Measurements from ENCODE around the gene CEP76. TPM values are rescaled to one million over a fixed set of nuclear protein-coding genes. Genes with fewer than 3 reads are reported as not detected.

CEP76 gene
- total and polyA plus RNA-seq, 4 donors = 2.6 to 7.3 (median 3.4) TPM

- Histone ChIP-seq H3K9me3 (ENCODE audit: control insufficient read depth, low read length) (no peaks in the 10 kb centered on the region), H3K4me3 (ENCODE audit: low read length in 2 of 2) (no peak overlapping the region), H3K27me3 (ENCODE audit: control insufficient read depth in 1 of 2, insufficient read depth in 2 of 2, low read length in 1 of 2) (no peaks in the 10 kb centered on the region), H3K27ac (ENCODE audit: low read depth in 1 of 2, low read length in 2 of 2) (no peak overlapping the region), H3K4me1 (ENCODE audit: control insufficient read depth in 1 of 2, insufficient read depth in 2 of 2, low read length in 2 of 2) (no peaks in the 10 kb centered on the region), H3K36me3 (ENCODE audit: control insufficient read depth in 1 of 2, insufficient read depth in 2 of 2, low read length in 1 of 2) (peaks cover 4 to 5% of the 10 kb centered on the region in 2 donors)
- DNase-seq (no peak), ATAC-seq (ENCODE audit: low FRiP score) (no peak)
- intact Hi-C loops (cut with DNase I) = loop anchor here in 1 of 2 donors (5.0 kb wide), 1 partner anchor 275 kb away; no protein-coding TSS in a partner anchor
- WGBS, 2 donors = 81 to 89% methylated on average over 7 of the region's 7 CpGs
These were observed 20.2 kb upstream of the CEP76 start for GRCh38 chr18:12722731-12723130.

- ATAC-seq (ENCODE audit: low FRiP score) (no peak), DNase-seq (no peak)
- intact Hi-C loops (cut with DNase I) = loop anchor here in 1 of 2 donors (5.0 kb wide), 1 partner anchor 276 kb away; no protein-coding TSS in a partner anchor
- Histone ChIP-seq H3K9me3 (ENCODE audit: control insufficient read depth, low read length) (no peaks in the 10 kb centered on the region), H3K36me3 (ENCODE audit: control insufficient read depth in 1 of 2, insufficient read depth in 2 of 2, low read length in 1 of 2) (peaks cover 4 to 5% of the 10 kb centered on the region in 2 donors), H3K4me1 (ENCODE audit: control insufficient read depth in 1 of 2, insufficient read depth in 2 of 2, low read length in 2 of 2) (no peaks in the 10 kb centered on the region), H3K27me3 (ENCODE audit: control insufficient read depth in 1 of 2, insufficient read depth in 2 of 2, low read length in 1 of 2) (no peaks in the 10 kb centered on the region), H3K27ac (ENCODE audit: low read depth in 1 of 2, low read length in 2 of 2) (no peak overlapping the region), H3K4me3 (ENCODE audit: low read length in 2 of 2) (no peak overlapping the region)
- 87 to 90% methylated on average over 5 of the region's 5 CpGs for WGBS, 2 donors
These were observed 19.2 kb upstream of the CEP76 start for GRCh38 chr18:12721495-12722275.

- H3K4me3 ChIP-seq (ENCODE audit: low read length in 2 of 2) = no peak overlapping the region
- intact Hi-C loops (cut with DNase I) = no loop called here
- H3K27me3 ChIP-seq (ENCODE audit: control insufficient read depth in 1 of 2, insufficient read depth in 2 of 2, low read length in 1 of 2) = no peaks in the 10 kb centered on the region
- ATAC-seq (ENCODE audit: low FRiP score) (no peak), DNase-seq (no peak)
- no peaks in the 10 kb centered on the region for H3K9me3 ChIP-seq (ENCODE audit: control insufficient read depth, low read length)
- H3K4me1 ChIP-seq (ENCODE audit: control insufficient read depth in 1 of 2, insufficient read depth in 2 of 2, low read length in 2 of 2) = no peaks in the 10 kb centered on the region
- WGBS, 2 donors = 96 to 99% methylated on average over 5 of the region's 5 CpGs
- H3K27ac ChIP-seq (ENCODE audit: low read depth in 1 of 2, low read length in 2 of 2) = no peak overlapping the region
- H3K36me3 ChIP-seq (ENCODE audit: control insufficient read depth in 1 of 2, insufficient read depth in 2 of 2, low read length in 1 of 2) = peaks cover 11 to 13% of the 10 kb centered on the region in 2 donors
These were observed 8.9 kb upstream of the CEP76 start for GRCh38 chr18:12711446-12711845.

- ATAC-seq (ENCODE audit: low FRiP score) (no peak), DNase-seq (no peak)
- 0 to 1% methylated on average over 2 of the region's 2 CpGs for WGBS, 2 donors
- peak overlapping the region in 1 of 2 donors; percentile 22 for H3K27ac ChIP-seq (ENCODE audit: low read depth in 1 of 2, low read length in 2 of 2)
- peaks cover 0 to 6% of the 10 kb centered on the region in 2 donors for H3K36me3 ChIP-seq (ENCODE audit: control insufficient read depth in 1 of 2, insufficient read depth in 2 of 2, low read length in 1 of 2)
- H3K9me3 ChIP-seq (ENCODE audit: control insufficient read depth, low read length) = no peaks in the 10 kb centered on the region
- intact Hi-C loops (cut with DNase I) = no loop called here
- H3K4me1 ChIP-seq (ENCODE audit: control insufficient read depth in 1 of 2, insufficient read depth in 2 of 2, low read length in 2 of 2) = peaks cover 0 to 3% of the 10 kb centered on the region in 2 donors
- H3K27me3 ChIP-seq (ENCODE audit: control insufficient read depth in 1 of 2, insufficient read depth in 2 of 2, low read length in 1 of 2) = no peaks in the 10 kb centered on the region
- H3K4me3 ChIP-seq (ENCODE audit: low read length in 2 of 2) = peak overlapping the region; percentile 90 to 97
These were observed 1.1 kb upstream of the CEP76 start for GRCh38 chr18:12703664-12704063.

- peaks cover 0 to 5% of the 10 kb centered on the region in 2 donors for H3K36me3 ChIP-seq (ENCODE audit: control insufficient read depth in 1 of 2, insufficient read depth in 2 of 2, low read length in 1 of 2)
- DNase-seq (no peak), ATAC-seq (ENCODE audit: low FRiP score) (peak; percentile 2)
- peak overlapping the region; percentile 91 to 98 for H3K27ac ChIP-seq (ENCODE audit: low read depth in 1 of 2, low read length in 2 of 2)
- H3K4me1 ChIP-seq (ENCODE audit: control insufficient read depth in 1 of 2, insufficient read depth in 2 of 2, low read length in 2 of 2) = peaks cover 0 to 3% of the 10 kb centered on the region in 2 donors
- intact Hi-C loops (cut with DNase I) = no loop called here
- H3K9me3 ChIP-seq (ENCODE audit: control insufficient read depth, low read length) = no peaks in the 10 kb centered on the region
- peak overlapping the region; percentile 90 to 97 for H3K4me3 ChIP-seq (ENCODE audit: low read length in 2 of 2)
- 0 to 1% methylated on average over 28 of the region's 28 CpGs for WGBS, 2 donors
- H3K27me3 ChIP-seq (ENCODE audit: control insufficient read depth in 1 of 2, insufficient read depth in 2 of 2, low read length in 1 of 2) = no peaks in the 10 kb centered on the region
These were observed 609 bp upstream of the CEP76 start for GRCh38 chr18:12703096-12703567.

- H3K4me3 ChIP-seq (ENCODE audit: low read length in 2 of 2) = no peak overlapping the region
- H3K4me1 ChIP-seq (ENCODE audit: control insufficient read depth in 1 of 2, insufficient read depth in 2 of 2, low read length in 2 of 2) = peaks cover 0 to 3% of the 10 kb centered on the region in 2 donors
- intact Hi-C loops (cut with DNase I) = no loop called here
- WGBS, 2 donors = 79 to 88% methylated on average over 3 of the region's 3 CpGs
- H3K27ac ChIP-seq (ENCODE audit: low read depth in 1 of 2, low read length in 2 of 2) = no peak overlapping the region
- peaks cover 0 to under 1% of the 10 kb centered on the region in 2 donors for H3K36me3 ChIP-seq (ENCODE audit: control insufficient read depth in 1 of 2, insufficient read depth in 2 of 2, low read length in 1 of 2)
- DNase-seq (no peak), ATAC-seq (ENCODE audit: low FRiP score) (no peak)
- no peaks in the 10 kb centered on the region for H3K27me3 ChIP-seq (ENCODE audit: control insufficient read depth in 1 of 2, insufficient read depth in 2 of 2, low read length in 1 of 2)
- no peaks in the 10 kb centered on the region for H3K9me3 ChIP-seq (ENCODE audit: control insufficient read depth, low read length)
These were observed 1.4 kb downstream of the CEP76 start for GRCh38 chr18:12701161-12701560.

- no peak overlapping the region for H3K27ac ChIP-seq (ENCODE audit: low read depth in 1 of 2, low read length in 2 of 2)
- no peaks in the 10 kb centered on the region for H3K9me3 ChIP-seq (ENCODE audit: control insufficient read depth, low read length)
- DNase-seq = no peak
- 83 to 92% methylated on average over 2 of the region's 2 CpGs for WGBS, 2 donors
- peaks cover 0 to 3% of the 10 kb centered on the region in 2 donors for H3K36me3 ChIP-seq (ENCODE audit: control insufficient read depth in 1 of 2, insufficient read depth in 2 of 2, low read length in 1 of 2)
- intact Hi-C loops (cut with DNase I) = no loop called here
- H3K4me3 ChIP-seq (ENCODE audit: low read length in 2 of 2) = no peak overlapping the region
- no peak for ATAC-seq (ENCODE audit: low FRiP score)
- H3K27me3 ChIP-seq (ENCODE audit: control insufficient read depth in 1 of 2, insufficient read depth in 2 of 2, low read length in 1 of 2) = no peaks in the 10 kb centered on the region
- peaks cover 0 to 3% of the 10 kb centered on the region in 2 donors for H3K4me1 ChIP-seq (ENCODE audit: control insufficient read depth in 1 of 2, insufficient read depth in 2 of 2, low read length in 2 of 2)
These were observed 2.8 kb downstream of the CEP76 start for GRCh38 chr18:12699747-12700146.

GRCh38 chr18:12694032-12694431 lies 8.5 kb downstream of the CEP76 start:
- ATAC-seq (ENCODE audit: low FRiP score) (no peak), DNase-seq (no peak)
- no peak overlapping the region for H3K27ac ChIP-seq (ENCODE audit: low read depth in 1 of 2, low read length in 2 of 2)
- H3K4me3 ChIP-seq (ENCODE audit: low read length in 2 of 2) = no peak overlapping the region
- WGBS, 2 donors = 37 to 86% methylated on average over 2 of the region's 2 CpGs
- H3K27me3 ChIP-seq (ENCODE audit: control insufficient read depth in 1 of 2, insufficient read depth in 2 of 2, low read length in 1 of 2) = no peaks in the 10 kb centered on the region
- no peaks in the 10 kb centered on the region for H3K9me3 ChIP-seq (ENCODE audit: control insufficient read depth, low read length)
- no peaks in the 10 kb centered on the region for H3K4me1 ChIP-seq (ENCODE audit: control insufficient read depth in 1 of 2, insufficient read depth in 2 of 2, low read length in 2 of 2)
- H3K36me3 ChIP-seq (ENCODE audit: control insufficient read depth in 1 of 2, insufficient read depth in 2 of 2, low read length in 1 of 2) = peaks cover 0 to 3% of the 10 kb centered on the region in 2 donors
- intact Hi-C loops (cut with DNase I) = no loop called here

- Histone ChIP-seq H3K4me1 (ENCODE audit: control insufficient read depth in 1 of 2, insufficient read depth in 2 of 2, low read length in 2 of 2) (no peaks in the 10 kb centered on the region), H3K9me3 (ENCODE audit: control insufficient read depth, low read length) (no peaks in the 10 kb centered on the region), H3K4me3 (ENCODE audit: low read length in 2 of 2) (no peak overlapping the region), H3K36me3 (ENCODE audit: control insufficient read depth in 1 of 2, insufficient read depth in 2 of 2, low read length in 1 of 2) (peaks cover 0 to 3% of the 10 kb centered on the region in 2 donors), H3K27ac (ENCODE audit: low read depth in 1 of 2, low read length in 2 of 2) (no peak overlapping the region), H3K27me3 (ENCODE audit: control insufficient read depth in 1 of 2, insufficient read depth in 2 of 2, low read length in 1 of 2) (no peaks in the 10 kb centered on the region)
- intact Hi-C loops (cut with DNase I) = no loop called here
- WGBS, 2 donors = 87 to 94% methylated on average over 9 of the region's 9 CpGs
- DNase-seq (no peak), ATAC-seq (ENCODE audit: low FRiP score) (no peak)
These were observed 10.3 kb downstream of the CEP76 start for GRCh38 chr18:12692206-12692605.

Data from aorta (tissue), 5 donors.